ENCODE measurements around the gene THYN1.
"Not testable (repeated sequence)": the region's sequence is repeated elsewhere in the genome, so short reads cannot be mapped to it uniquely, and the experiment has no call there.

THYN1 gene

DNA sequence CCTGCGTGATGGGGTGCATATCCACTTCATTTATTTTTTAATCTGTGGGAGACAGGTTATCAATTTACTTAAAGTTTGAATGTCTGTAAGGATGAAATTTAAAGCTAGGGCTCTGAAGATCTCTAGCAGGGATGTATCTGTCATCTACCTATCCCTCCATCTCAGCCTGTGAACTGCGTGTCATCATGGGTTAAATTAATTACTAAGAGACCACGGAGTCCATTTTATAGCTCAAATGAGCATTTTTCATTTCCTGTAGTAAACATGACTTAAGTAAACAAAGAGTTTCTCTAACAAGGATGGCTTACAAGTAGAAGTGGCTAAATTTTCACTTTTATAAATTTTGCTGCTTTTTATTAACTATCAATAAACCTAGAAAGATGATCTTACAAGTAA is 20.2 kb upstream of the THYN1 start:
- no peak for DNase-seq

DNA sequence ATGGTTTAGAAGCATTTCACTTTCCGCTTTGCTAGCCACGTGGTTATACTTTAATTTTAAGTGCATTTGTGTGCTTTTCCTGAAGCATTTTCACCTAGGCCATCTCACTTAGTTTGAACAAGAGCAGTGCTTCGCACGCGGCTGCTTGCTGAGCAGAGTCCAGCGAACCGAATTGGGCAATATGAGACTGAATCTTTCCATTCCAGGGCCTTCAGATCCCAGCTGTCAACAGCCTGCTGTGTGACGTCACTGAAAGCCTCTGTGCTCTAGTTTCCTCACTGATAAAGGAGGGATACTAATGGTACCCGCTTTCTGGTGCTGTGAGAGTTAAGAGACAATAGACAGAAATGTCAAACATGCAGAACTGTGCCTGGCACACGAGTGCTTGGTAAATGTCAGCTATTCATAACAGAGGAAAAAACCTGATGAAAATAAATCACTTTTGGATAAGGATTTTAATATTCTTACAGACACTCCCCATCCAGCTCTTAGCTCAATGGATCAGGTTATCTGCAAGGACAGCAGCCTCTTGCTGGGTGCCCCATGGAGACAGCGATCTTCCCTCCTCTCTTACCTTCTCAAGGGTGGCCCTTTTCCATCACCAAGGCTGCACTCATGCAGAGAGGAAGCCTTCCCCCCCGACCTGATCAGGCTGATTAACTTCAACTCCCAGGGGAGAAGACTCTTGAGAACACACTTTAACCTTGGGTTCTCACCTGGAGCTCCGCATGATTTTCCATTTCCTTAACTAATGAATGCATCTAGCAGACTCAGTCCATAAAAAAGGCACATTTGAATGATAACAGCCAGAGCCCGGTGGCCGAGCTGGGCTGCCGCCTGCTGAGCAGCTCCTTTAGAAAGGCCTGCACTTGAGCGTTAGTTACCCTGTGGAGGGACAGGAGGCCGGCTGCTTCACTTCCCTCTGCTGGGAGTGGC is 19.5 kb upstream of the THYN1 start:
- no peak for DNase-seq

DNA sequence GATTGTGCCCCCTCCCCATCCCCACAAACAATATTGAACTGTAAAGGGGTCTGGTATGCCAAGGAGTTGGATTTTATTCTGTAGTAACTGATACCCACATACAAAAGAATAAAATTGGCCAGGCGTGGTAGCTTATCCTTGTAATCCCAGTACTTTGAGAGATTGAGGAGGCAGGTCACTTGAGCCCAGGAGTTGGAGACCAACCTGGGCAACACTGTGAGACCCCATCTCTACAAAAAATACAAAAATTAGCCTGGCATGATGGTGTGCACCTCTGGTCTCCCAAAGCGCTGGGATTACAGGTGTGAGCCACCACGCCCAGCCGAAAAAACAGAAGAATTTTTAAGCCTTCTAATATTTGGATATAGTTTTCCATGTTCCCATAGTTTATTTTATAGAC is 18.8 kb upstream of the THYN1 start:
- no peak for DNase-seq

DNA sequence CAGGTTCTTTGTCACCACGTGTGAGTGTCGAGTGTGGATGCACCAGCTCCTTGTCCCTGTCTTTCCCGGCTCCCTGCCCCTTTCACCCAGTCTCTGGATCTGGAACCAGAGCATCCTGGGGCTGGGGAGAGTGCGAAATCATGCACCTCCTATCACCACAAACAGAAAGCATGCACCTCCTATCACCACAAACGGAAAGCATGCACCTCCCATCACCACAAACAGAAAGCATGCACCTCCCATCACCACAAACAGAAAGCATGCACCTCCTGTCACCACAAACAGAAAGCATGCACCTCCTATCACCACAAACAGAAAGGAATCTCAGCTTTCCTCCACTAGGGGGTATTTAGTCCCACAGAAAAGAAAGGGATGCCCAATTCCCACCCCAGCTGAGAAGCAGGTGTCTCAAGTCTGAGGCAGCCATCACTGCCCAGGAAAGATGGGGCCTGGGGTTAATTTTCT is 17.1 kb upstream of the THYN1 start:
- DNase-seq, result no peak

DNA sequence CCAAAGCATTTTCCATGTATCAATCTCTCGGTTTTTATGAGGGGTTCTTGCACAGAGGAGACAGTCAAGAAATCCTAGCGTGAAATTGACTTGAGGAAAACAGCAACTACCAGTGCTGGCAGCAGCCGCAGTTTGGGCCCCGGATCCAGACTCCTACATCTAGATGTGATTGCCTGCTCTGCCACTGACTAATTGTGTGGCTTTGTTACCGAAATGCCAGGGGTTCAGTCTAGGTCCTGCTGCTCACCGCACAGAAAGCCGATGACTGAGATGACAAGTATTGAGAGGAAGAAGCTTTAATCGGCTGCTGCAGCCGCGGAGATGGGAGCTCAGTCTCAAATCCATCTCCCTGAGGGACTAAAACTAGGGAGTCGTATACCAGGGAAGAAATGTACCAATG is 14.8 kb upstream of the THYN1 start:
- no peak for DNase-seq

DNA sequence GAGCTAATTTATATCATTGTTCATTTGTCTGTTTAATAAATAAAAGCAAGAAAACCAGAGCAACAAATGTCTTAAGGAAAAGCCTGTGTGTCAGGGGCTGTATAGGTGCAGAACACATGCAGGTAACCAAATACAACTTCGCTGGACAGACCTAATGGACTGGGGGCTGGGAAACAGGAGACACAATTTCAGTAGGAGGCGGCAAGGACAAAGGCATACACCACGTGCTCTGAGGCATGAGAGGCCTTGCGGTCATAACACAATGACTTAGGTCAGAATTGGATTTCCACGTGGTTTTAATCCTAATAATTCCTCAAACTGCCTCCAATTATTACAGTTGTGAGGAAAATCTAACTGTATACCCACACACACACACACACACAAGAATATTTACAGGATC is 14.3 kb upstream of the THYN1 start:
- no peak for DNase-seq

DNA sequence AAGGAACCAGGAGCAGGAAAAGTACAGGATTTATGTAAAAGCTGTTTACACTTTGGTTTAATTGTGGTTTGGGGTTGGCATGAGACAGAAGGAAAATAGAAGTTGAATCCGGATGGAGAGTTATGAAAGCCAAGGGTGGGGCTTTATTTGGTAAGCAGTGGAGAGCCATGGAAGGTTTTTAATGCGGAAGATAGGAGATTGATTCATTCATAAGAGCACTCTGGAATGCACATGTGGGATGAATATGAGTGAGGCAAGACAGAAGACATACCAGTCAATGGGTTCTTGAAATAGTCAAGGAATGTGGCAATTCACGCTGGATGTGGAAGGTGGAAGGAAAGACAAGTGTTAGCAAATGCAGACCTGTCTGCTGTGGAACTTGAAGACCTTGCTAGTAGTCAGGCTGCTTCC is 13.7 kb upstream of the THYN1 start:
- peak in 2 of 3 donors; percentile 17 to 54 for DNase-seq

DNA sequence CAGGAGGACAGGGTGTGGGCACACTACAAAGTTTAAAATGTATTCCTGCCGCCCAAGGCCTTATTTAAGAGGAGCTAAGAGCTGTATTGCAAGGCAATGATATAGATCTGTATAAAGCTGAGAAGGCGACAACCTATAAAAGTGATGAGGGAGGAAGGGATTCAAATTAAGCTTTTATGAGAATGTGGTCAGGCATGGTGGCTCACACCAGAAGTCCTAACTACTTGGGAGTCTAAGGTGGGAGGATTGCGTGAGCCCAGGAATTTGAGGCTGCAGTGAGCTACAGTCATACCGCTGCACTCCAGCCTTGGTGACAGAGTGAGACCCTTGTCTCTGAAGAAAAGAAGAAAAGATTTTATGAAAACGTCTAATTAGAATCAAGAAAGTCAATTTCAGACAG is 13.3 kb upstream of the THYN1 start:
- DNase-seq, result no peak

DNA sequence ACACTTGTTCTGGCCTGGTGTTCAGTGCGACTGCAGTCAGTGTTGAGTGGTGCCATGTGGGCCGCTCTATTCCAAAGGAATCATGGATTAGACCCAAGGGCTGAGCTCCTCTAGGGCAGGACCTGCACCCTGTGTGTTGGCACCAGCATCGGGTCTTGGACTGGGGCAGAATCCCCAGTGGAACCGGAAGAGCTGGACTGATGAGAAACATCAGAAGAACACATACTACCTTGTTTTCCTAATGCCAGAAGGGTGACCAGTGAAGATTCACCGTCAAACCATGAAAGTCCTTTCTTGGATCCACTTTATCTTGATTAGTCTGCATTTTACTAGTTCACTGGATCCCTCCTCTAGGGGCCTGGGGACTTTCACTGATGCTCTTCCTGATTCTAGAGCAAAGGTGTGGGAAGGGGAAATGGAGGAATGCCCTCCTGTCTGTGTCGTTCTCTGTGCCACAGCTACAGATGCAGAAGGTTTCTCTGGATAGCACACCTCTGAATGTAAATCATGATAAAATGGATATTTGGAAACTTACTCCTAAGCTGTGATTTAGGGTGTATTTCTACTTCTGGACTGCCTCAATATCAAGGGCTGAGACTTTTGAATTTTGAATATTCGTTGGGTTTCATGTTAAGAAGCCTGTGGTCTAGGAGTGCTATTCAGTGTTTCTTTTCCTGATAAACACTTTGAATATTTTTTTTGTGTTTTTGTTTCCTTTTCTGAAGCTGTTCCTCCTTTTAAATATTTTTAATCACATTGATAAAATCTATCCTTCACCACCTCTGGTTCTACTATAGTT is 12.0 kb upstream of the THYN1 start:
- no peak for DNase-seq

DNA sequence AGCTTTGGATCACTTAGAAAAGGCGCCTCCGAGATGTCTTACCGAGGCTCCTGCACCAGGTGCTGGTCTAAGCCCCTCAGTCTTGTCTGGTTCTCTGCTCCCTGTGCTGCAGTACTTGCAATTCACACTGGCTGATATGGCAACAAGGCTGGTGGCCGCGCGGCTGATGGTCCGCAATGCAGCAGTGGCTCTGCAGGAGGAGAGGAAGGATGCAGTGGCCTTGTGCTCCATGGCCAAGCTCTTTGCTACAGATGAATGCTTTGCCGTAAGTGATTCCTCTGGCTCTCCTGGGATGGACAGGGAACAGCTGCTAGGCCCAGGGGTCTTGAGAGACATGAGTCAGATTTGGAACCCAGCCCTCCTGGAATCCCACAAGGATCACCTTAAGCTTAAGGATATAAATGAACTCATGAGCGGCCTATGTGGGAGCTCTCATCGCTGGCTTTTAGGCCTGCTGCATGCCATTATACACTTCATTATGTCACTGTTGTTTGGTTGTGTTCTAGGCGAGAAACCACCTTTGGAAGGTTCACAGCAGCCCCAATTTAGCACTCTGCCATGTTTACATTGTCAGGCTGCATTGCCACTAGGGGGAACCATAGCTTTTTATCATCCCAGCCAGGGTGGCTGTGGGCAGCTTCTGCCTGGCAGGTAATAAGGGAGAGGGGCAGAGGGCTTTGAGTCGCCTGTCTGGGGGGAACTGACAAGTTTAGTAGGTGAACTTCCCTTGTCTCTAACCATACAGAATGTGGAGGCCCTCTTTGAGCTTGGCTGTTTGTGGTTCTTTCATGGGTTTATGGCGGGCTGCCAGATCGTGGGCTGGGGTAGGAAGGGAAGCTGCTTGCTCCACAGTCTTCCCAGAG is 8.7 kb upstream of the THYN1 start:
- peak in 2 of 3 donors; percentile 16 to 36 for DNase-seq

DNA sequence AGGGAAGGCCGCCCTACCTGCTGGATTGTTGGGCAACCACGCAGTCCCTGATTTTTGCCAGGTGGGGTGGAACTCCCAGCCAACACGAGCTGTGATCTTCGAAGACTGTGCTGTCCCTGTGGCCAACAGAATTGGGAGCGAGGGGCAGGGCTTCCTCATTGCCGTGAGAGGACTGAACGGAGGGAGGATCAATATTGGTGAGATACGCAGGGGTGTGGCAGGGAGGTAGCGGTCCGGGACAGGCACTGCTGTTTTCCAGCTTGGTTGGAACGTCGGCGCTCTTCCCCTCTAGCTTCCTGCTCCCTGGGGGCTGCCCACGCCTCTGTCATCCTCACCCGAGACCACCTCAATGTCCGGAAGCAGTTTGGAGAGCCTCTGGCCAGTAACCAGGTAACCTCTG is 7.8 kb upstream of the THYN1 start:
- no peak for DNase-seq

DNA sequence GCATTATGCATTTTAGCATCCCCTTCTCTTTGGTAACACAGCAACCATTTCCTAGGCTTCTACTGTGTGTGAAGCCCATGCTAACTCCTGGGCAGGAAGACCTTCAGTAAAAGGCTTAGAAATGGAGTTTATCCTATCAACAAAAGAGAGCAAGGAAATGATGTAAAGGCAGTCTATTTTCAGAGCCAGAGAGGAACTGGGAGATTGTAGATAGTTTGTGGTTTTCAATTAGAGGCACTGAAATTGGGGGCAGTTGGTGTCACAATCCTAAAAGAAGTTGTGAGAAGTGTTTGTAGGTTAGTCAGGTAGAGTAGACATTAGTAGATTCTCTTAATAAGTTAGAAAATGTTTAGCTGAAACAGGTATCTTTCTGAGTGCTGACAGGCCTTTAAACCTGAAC is 7.4 kb upstream of the THYN1 start:
- no peak for DNase-seq

DNA sequence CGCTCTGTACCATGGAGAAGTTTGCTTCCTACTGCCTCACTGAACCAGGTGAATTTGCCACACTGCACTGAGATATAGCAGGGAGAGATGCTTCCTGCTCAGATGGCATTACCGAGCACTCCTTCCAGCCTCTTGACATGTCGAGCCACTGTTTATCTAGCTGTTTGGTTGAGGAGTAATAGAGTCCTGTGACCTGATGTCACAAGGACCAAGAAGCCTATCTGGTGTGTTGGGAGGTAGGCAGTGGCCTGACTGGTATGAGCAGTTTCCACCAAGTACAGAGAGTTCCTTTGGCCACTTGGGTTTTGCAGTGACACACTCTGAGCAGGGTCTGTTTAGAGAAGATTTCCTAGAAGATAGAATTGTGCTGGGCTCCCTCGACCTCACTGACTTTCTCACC is 5.4 kb upstream of the THYN1 start:
- DNase-seq, result no peak

DNA sequence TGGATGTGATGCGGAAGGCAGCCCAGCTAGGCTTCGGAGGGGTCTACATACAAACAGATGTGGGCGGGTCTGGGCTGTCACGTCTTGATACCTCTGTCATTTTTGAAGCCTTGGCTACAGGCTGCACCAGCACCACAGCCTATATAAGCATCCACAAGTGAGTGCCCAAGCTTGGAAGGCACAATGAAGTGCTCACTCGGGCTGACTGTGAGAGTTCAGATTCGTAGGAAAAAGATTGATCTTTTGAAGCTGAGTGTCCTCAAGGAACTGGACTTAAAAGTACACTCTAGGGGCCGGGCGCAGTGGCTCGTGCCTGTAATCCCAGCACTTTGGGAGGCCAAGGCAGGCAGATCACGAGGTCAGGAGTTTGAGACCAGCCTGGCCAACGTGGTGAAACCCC is 3.9 kb upstream of the THYN1 start:
- no peak for DNase-seq

DNA sequence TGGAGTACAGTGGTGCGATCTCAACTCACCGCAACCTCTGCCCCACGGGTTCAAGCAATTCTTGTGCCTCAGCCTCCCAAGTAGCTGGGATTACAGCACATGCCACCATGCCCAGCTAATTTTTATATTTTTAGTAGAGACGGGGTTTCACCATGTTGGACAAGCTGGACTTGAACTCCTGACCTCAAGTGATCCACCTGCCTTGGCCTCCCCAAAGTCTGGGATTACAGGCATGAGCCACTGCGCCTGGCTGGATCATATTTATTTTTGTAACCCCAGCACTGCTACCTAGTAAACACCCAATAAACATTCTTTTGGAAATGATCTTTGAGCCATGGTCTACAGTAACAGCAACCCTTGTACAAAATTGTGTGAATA is 2.0 kb upstream of the THYN1 start:
- not testable (repeated sequence) for DNase-seq

DNA sequence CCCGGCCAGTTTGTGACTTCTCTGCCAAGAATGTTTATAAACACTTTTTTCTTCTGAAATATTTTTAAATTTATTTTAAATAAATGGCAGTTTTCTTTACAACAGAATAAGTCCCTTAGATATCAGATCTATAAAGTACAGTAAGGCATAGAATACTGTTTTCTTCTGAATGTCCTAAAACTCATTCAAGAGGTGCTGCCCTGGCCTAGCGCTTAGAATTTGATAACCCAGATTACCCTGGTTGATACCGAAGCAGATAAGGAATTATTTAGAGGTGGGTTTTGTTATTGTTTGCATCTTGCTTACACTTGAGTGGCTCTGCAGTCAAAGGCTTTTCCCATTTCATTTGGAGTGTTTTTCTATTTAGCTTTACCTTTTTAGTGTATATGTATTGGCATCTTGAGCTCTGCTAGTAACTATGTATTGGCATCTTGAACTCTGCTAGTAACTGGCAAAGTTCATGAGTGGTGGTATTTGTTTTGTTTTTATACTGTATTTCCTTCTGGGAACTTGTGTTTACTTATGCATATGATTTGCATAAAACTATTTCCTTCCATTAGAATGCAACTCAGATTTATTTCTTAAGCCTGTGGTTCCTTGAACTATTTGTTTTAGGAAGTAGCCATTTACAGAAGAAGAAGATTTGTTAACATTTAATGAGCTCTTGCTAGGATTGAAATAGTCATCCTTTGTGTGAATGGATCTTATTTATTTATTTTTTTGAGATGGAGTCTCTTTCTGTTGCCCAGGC is 1.5 kb upstream of the THYN1 start:
- peak in 2 of 3 donors; percentile 41 to 56 for DNase-seq

DNA sequence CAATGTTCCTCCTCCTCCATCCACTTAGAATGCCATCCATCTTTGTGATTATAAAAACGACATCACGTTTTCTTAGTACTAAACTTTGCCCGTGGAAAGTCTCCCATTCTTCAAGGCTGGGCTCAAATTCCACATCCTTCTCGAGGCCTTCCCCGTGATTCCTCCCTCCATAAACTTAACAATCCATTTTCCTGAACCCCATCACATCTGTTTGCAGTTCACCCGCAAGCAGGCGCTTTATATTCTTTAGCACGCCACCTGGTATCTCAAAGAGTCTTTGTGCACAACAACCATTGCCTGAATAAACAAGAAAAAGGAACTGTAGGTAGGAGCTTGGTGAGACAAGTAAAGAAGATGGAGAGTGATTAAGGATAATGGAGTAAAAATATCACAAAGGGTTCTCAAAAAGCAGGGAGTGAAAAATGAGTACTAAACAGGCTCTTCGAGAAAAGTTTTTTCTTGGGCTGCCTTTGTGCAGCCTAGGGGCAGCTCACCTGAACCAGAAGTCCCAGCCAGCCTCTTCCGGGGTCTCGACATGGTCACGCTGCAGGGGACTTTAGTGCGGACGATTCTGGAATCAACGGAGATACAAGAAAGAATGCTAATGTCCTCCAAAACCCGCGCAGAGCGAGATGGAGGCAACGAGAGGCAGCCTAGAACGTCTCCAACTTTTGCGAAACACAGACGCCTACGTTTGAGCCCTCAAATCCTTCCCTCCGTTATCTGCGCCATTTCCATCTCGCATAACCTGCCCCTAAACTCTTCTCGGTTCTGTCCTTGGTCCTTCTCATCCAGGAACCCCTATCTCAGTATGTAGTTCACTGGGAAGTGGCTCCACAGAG is 585 bp downstream of the THYN1 start:
- peak; percentile 47 to 59 (median 54) for DNase-seq

DNA sequence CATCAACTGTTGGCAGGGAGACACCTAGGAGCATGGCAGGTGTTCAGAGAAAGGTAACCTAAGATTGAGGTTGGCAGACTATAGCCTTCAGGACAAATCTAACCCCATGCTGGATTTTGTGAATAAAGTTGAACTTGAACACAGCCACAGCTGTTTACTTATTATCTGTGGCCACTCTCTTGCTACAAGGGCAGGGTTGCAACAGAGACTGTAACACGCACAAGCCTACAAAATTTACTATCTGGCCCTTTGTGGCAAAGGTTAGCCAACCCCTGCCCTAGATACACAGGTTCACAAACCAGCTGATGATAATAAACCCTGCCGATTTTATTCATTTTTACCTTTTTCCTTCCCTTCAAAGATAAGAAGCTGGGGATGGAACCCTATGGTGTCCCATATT is 2.5 kb downstream of the THYN1 start:
- DNase-seq, result no peak

DNA sequence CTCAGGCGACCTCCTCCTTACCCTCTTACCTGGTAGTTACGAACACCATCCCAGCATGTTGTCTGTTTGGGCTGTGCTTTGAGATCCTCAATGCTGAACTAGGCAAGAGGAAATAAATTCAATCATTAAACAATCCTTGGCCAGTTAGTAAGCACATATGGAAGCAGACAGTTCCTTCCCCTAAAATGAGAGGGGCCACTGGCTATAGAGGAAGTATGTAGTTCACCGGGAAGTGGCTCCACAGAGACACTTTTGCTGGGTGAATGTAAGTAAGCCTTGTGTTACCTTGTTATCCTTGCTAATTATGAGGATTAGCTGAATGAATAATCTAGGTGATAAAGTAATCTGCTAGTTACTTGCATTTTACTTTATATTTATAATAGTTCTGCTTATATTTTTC is 2.9 kb downstream of the THYN1 start:
- peak; percentile 14 to 39 (median 36) for DNase-seq

DNA sequence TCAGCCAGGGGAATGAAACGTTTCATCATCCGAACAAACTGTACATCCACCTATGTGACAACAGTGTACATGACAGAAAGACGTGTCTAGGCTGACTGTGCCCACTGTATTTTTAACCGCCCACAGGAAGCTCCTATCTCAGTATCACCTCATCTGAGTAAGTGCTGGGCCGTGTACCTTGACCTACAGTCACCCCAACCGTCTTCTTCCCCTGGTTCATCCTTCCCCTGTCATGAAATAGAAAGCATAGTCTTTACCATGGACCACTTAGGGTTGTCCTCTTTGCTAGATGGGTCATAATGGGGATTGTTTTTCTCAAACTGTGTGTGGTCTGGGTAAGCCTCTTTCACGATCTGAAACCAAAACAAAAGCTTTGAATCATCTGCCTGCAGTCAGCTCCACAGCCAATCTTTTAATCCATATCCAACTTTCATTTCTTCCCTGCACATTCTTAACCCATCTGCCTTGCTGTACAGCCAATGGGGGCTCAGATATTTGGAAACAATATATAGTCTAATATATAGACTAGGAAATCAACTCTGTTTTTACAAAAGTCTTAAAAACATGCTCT is 4.2 kb downstream of the THYN1 start:
- DNase-seq, result no peak

DNA sequence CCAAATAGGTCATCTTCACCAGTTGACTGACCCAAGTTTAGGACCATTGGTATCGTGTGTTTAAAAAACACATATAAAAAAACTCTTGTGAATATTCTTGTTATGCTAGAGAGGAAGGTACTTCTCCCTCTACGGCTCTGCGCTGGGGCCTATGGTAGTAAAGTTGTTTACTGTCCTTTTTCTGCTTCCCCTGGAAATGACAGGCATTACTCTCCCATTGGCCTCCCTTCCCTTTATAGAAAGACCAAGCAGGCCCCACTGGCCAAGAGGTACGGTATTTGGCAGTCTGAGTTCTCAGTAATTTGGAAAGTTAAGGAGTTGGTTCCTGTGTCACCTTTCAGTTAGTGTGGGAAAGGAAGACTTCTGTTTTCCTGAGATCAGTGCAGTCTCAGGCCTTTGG is 6.5 kb downstream of the THYN1 start:
- DNase-seq, result no peak
